Activated naive CD4-positive, alpha-beta T cell treated with anti-CD3 and anti-CD28 coated beads, Interleukin-2, amount 50 U/mL, for 16 hours (primary cell): ENCODE measurements around the gene AMMECR1L.
"Not testable (repeated sequence)": the region's sequence is repeated elsewhere in the genome, so short reads cannot be mapped to it uniquely, and the experiment has no call there.

Experiments used
- DNase-seq: peaks from one replicate; pipeline ENCODE4 v3.0.0-alpha.2; 2020

Gene AMMECR1L

DNA sequence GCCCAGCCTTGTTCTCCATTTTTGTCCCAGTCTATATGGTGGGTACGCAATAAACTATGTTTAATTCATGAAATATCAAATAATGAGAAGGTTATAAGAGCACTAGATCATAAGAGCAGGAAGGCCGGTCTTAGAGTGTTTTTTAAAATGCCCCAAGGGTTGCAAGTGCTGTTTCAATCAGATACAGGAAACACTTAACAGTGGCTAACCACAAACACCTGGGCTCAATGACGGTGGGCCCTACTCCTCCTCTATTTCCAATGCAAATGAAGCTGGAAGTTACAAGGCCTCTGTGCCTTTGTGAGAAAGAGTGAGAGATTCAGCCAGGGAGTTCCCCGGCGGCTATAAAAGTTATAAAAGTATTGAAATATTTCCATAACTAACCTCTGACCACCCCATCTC, 55.9 kb downstream of the AMMECR1L start:
- DNase-seq: peak; percentile 53

DNA sequence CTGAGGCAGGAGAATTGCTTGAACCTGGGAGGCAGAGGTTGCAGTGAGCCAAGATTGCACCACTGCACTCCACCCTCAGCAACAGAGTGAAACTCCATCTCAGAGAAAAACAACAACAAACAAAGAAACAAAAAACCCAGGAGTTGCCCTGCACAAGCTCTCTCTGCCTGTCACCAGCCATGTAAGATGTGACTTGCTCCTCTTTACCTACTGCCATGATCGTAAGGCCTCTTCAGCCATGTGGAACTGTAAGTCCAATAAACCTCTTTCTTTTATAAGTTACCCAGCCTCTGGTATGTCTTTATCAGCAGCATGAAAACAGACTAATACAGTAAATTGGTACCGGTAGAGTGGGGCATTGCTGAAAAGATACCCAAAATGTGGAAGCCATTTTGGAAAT, 59.0 kb downstream of the AMMECR1L start:
- DNase-seq: not testable (repeated sequence)

- no peak for DNase-seq
Observed at GRCh38 chr2:127826047-127826446, 59.7 kb downstream of the AMMECR1L start.

DNA sequence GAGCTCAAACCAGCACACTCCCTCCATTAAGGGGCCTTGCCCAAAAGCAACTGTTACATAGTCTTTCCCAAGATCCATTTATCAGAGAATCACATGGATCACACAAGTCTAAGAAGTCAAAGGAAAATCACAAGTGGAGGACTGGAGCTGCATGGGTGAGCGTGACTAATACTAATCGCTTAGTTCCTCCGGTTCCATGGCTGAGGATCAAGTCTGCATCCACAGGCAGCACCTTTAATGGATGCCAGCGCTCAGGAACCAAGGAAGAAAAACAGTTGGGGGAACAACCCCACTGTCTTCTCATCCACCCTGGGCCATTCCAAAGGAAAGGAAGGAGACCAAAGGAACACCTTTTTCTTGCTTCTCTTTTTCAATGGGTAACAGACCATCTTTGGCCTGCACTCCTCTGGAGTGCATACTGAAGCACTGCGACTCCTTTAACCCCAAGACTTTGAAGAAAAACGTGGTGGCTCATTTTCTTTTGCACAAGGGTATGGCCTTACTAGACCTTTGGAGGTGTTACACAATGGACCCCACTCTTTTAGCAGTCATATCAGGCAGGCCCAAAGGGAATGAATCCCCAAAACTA, 65.6 kb downstream of the AMMECR1L start:
- DNase-seq: no peak

GRCh38 chr2:127818794-127819425, 66.8 kb downstream of the AMMECR1L start:
- no peak for DNase-seq

GRCh38 chr2:127818241-127818640, 67.5 kb downstream of the AMMECR1L start:
- no peak for DNase-seq

DNA sequence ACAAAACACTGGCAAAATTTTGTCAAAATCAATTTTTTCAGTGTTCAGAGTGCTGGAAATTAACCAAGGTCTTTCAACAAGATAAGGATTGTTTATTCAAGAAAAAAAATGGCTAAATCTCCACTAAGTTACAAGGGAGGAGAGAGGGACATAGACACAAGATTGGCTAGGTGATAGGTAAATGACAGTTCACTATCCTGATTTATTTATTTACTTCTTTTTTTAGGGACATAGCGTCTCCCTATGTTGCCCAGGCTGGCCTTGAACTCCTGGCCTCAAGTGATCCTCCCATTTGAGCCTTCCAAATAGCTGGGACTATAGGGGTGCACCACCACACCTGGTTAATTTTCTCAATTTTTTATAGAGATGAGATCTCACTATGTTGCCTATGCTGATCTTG, 71.1 kb downstream of the AMMECR1L start:
- DNase-seq: no peak

DNA sequence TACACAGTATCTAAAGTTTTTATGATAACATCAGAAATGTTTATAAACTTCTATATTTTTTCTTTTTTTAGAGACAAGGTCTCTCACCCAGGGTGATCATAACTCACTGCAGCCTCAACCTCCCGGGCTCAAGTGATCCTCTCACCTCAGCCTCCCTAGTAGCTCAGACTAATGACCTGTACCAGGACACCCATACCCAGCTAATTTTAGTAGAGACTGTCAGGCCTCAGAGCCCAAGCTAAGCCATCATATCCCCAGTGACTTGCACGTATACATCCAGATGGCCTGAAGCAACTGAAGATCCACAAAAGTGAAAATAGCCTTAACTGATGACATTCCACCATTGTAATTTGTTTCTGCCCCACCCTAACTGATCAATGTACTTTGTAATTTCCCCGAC, 73.3 kb downstream of the AMMECR1L start:
- DNase-seq: not testable (repeated sequence)
